GM23338 (cell line): ENCODE measurements around the gene RGP1. TPM values are rescaled to one million over a fixed set of nuclear protein-coding genes. Genes with fewer than 3 reads are reported as not detected.
A peak's percentile ranks its signal among the peaks of the same experiment; 100 is the strongest.

Experiments used
- ATAC-seq: fragments of 200-7000 bp; cut with Tn5 transposase; 3 replicates; pipeline ENCODE4 v1.9.1; 2020
- DNase-seq: peaks from one replicate; pipeline ENCODE4 v3.0.0-alpha.2; 2015; ENCODE audit warnings: low spot score
- H2AFZ ChIP-seq: fragments of 200-600 bp; sonication (generic); 2 replicates; pipeline ENCODE4 v1.8.0; 2016; ENCODE audit warnings: antibody characterized with exemption, mild to moderate bottlenecking, moderate library complexity
- H3F3A ChIP-seq: fragments of 200-600 bp; sonication (generic); replicated peaks from 2 replicates; pipeline ENCODE4 v1.8.0; 2017; ENCODE audit warnings: antibody characterized with exemption, mixed run types, low read depth
- H3K27ac ChIP-seq: fragments of 200-600 bp; sonication (generic); 2 replicates; pipeline ENCODE4 v1.6.1; 2016; ENCODE audit warnings: low read depth
- H3K27me3 ChIP-seq: fragments of 200-600 bp; sonication (generic); 2 replicates; pipeline ENCODE4 v1.8.0; 2016; ENCODE audit warnings: mild to moderate bottlenecking, mixed run types, moderate library complexity; ENCODE audit not compliant: insufficient read depth
- H3K36me3 ChIP-seq: fragments of 200-600 bp; sonication (generic); 2 replicates; pipeline ENCODE4 v1.8.0; 2016; ENCODE audit warnings: mild to moderate bottlenecking; ENCODE audit not compliant: insufficient read depth
- H3K4me1 ChIP-seq: fragments of 200-600 bp; sonication (generic); 2 replicates; pipeline ENCODE4 v1.8.0; 2016; ENCODE audit warnings: mild to moderate bottlenecking, moderate library complexity; ENCODE audit not compliant: insufficient read depth
- H3K4me2 ChIP-seq: fragments of 200-600 bp; sonication (generic); 2 replicates; pipeline ENCODE4 v1.7.1; 2017; ENCODE audit warnings: mixed run types
- H3K4me3 ChIP-seq: fragments of 200-600 bp; sonication (generic); 2 replicates; pipeline ENCODE4 v1.6.1; 2016; ENCODE audit warnings: mixed run types
- H3K79me2 ChIP-seq: fragments of 200-600 bp; sonication (generic); replicated peaks from 2 replicates; pipeline ENCODE4 v1.8.0; 2017; ENCODE audit warnings: mild to moderate bottlenecking; ENCODE audit not compliant: insufficient read depth
- H3K9me2 ChIP-seq: fragments of 200-600 bp; sonication (generic); 2 replicates; pipeline ENCODE4 v1.8.0; 2017; ENCODE audit not compliant: insufficient read depth
- H4K20me1 ChIP-seq: fragments of 200-600 bp; sonication (generic); replicated peaks from 2 replicates; pipeline ENCODE4 v1.8.0; 2017; ENCODE audit warnings: mild to moderate bottlenecking; ENCODE audit not compliant: insufficient read depth
- H3K27ac Mint-ChIP-seq: 2 replicates; pipeline ENCODE4 v1.8.0; 2020; ENCODE audit warnings: inconsistent platforms, mild to moderate bottlenecking, moderate library complexity, mixed read lengths
- H3K27me3 Mint-ChIP-seq: 3 replicates; pipeline ENCODE4 v1.8.0; 2022; ENCODE audit warnings: low read depth, mild to moderate bottlenecking, moderate library complexity, mixed read lengths, inconsistent platforms; ENCODE audit not compliant: insufficient read depth, poor library complexity
- H3K36me3 Mint-ChIP-seq: 3 replicates; pipeline ENCODE4 v1.8.0; 2021; ENCODE audit warnings: low read depth, mild to moderate bottlenecking, inconsistent platforms, moderate library complexity, mixed read lengths
- H3K4me1 Mint-ChIP-seq: 3 replicates; pipeline ENCODE4 v1.8.0; 2020; ENCODE audit warnings: mild to moderate bottlenecking, inconsistent platforms, mixed read lengths
- H3K4me3 Mint-ChIP-seq: 3 replicates; pipeline ENCODE4 v1.8.0; 2021; ENCODE audit warnings: moderate library complexity, mild to moderate bottlenecking, inconsistent platforms, mixed read lengths
- H3K9me3 Mint-ChIP-seq: 3 replicates; pipeline ENCODE4 v1.8.0; 2020; ENCODE audit warnings: moderate library complexity, mild to moderate bottlenecking, inconsistent platforms, mixed read lengths
- CREB1 ChIP-seq: fragments of 250-450 bp; sonication (Bioruptor Pico); IDR thresholded peaks from 2 replicates; pipeline ENCODE4 v1.5.0; 2020; ENCODE audit warnings: low read depth, mild to moderate bottlenecking, moderate library complexity
- EZH2 ChIP-seq: fragments of 200-600 bp; sonication (generic); IDR thresholded peaks from one replicate; pipeline ENCODE4 v1.8.0; 2017; ENCODE audit warnings: antibody characterized with exemption, mild to moderate bottlenecking, low read depth; ENCODE audit not compliant: unreplicated experiment
- EZH2phosphoT487 ChIP-seq: fragments of 200-600 bp; sonication (generic); IDR thresholded peaks from one replicate; pipeline ENCODE4 v1.8.1; 2018; ENCODE audit warnings: antibody characterized with exemption; ENCODE audit not compliant: unreplicated experiment
- NANOG ChIP-seq: IDR thresholded peaks from 2 replicates; pipeline ENCODE4 v1.6.1; 2016; ENCODE audit warnings: antibody characterized with exemption, borderline replicate concordance
- POLR2AphosphoS5 ChIP-seq: IDR thresholded peaks from 2 replicates; pipeline ENCODE4 v1.6.1; 2016; ENCODE audit warnings: antibody characterized with exemption, low read depth
- STAT1 ChIP-seq: IDR thresholded peaks from one replicate; pipeline ENCODE4 v1.6.1; 2016; ENCODE audit warnings: antibody characterized with exemption; ENCODE audit not compliant: unreplicated experiment
- ZNF114 ChIP-seq: fragments of 250-450 bp; sonication (Bioruptor Pico); IDR thresholded peaks from 2 replicates; pipeline ENCODE4 v1.5.0; 2020; ENCODE audit warnings: mild to moderate bottlenecking, moderate library complexity
- ZNF331 ChIP-seq: fragments of 250-450 bp; sonication (Bioruptor Pico); IDR thresholded peaks from 2 replicates; pipeline ENCODE4 v1.5.0; 2020; ENCODE audit warnings: low read depth, mild to moderate bottlenecking, moderate library complexity
- polyA plus RNA-seq: library from polyadenylated mRNA; unstranded; fragments of >200 nt; fragmentation: Nextera tagmentation; extraction: Ambion mirVana; gene quantifications from 2 replicates; pipeline ENCODE4 v1.2.1, GENCODE V29; 2016
- total RNA-seq: library from RNA; depleted of rRNA; stranded (reverse); fragments of >200 nt; shearing (Covaris generic); gene quantifications from 2 replicates; pipeline ENCODE4 v1.2.3, GENCODE V29; 2014
- TF ChIP-seq, protein P1 (sequence below), 2 experiments: fragments of 200-600 bp in 1 of 2; sonication (generic) in 1 of 2; conservative IDR thresholded peaks; 2 replicates each; pipeline versions ENCODE4 v1.5.1 to v1.6.1; 2016 to 2017; ENCODE audit warnings: antibody characterized with exemption in 2 of 2, low read depth in 2 of 2, mild to moderate bottlenecking in 2 of 2, moderate library complexity in 1 of 2
- TF ChIP-seq, protein P2 (sequence below): fragments of 250-450 bp; sonication (Bioruptor Pico); IDR thresholded peaks from 2 replicates; pipeline ENCODE4 v1.5.0; 2020; ENCODE audit warnings: mild to moderate bottlenecking, moderate library complexity
- TF ChIP-seq, protein P3 (sequence below): IDR thresholded peaks from one replicate; pipeline ENCODE4 v1.6.1; 2018; ENCODE audit warnings: antibody characterized with exemption; ENCODE audit not compliant: unreplicated experiment
- TF ChIP-seq, protein P4 (sequence below): IDR thresholded peaks from 2 replicates; pipeline ENCODE4 v1.6.1; 2016; ENCODE audit warnings: antibody characterized with exemption

Gene RGP1
- total and polyA plus RNA-seq, 2 experiments from 2014 or later, result 2.8 to 16.0 TPM

DNA sequence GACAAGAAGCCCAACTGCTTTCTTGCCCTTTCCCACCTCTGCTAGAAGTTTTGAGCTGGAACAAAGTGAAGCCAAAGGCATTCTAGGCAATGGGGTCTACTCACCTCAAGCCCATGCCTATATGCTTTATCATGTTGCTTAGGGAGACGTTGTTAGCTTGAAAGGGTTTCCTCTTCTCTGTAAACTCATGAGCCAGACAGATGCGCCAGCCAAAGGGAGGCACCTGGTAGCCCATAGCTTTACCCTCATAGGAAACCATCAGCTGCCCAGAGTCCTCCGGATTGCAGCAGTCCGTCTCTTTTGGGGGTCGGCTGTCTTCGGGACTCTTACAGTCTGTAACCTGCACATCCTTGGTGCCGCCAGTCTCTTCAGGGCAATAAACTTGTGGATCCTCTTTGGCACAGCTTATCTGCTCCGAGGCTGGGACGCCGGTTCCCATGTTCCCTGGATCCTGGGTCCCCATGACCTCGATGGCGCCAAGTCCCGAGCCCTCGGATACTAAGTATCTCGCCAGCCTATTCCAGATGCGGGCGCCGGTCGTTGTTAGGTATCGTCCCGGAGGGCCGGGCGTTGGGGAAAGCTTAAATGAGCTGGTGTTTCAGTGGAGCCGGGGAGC lies 737 bp upstream of the RGP1 start:
- Mint-ChIP-seq H3K36me3 (peaks cover 41% of the 10 kb centered on the region), H3K27me3 (peaks cover 7% of the 10 kb centered on the region), H3K9me3 (no peaks in the 10 kb centered on the region), H3K4me1 (peaks cover 24% of the 10 kb centered on the region), H3K27ac (peak overlapping the region; percentile 93), H3K4me3 (peak overlapping the region; percentile 93)
- peaks cover 30% of the 10 kb centered on the region for H4K20me1 ChIP-seq
- H3K4me2 ChIP-seq, result peak overlapping the region; percentile 99
- H3K27ac ChIP-seq, result peak overlapping the region; percentile 80; the same call in 1 of the 2 replicates
- TF ChIP-seq, protein P1, sequence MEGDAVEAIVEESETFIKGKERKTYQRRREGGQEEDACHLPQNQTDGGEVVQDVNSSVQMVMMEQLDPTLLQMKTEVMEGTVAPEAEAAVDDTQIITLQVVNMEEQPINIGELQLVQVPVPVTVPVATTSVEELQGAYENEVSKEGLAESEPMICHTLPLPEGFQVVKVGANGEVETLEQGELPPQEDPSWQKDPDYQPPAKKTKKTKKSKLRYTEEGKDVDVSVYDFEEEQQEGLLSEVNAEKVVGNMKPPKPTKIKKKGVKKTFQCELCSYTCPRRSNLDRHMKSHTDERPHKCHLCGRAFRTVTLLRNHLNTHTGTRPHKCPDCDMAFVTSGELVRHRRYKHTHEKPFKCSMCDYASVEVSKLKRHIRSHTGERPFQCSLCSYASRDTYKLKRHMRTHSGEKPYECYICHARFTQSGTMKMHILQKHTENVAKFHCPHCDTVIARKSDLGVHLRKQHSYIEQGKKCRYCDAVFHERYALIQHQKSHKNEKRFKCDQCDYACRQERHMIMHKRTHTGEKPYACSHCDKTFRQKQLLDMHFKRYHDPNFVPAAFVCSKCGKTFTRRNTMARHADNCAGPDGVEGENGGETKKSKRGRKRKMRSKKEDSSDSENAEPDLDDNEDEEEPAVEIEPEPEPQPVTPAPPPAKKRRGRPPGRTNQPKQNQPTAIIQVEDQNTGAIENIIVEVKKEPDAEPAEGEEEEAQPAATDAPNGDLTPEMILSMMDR (conservative IDR thresholded peaks at IDR 0.05; ENCODE audit: low read depth in 2 of 2), result no peak
- TF ChIP-seq, protein P2, sequence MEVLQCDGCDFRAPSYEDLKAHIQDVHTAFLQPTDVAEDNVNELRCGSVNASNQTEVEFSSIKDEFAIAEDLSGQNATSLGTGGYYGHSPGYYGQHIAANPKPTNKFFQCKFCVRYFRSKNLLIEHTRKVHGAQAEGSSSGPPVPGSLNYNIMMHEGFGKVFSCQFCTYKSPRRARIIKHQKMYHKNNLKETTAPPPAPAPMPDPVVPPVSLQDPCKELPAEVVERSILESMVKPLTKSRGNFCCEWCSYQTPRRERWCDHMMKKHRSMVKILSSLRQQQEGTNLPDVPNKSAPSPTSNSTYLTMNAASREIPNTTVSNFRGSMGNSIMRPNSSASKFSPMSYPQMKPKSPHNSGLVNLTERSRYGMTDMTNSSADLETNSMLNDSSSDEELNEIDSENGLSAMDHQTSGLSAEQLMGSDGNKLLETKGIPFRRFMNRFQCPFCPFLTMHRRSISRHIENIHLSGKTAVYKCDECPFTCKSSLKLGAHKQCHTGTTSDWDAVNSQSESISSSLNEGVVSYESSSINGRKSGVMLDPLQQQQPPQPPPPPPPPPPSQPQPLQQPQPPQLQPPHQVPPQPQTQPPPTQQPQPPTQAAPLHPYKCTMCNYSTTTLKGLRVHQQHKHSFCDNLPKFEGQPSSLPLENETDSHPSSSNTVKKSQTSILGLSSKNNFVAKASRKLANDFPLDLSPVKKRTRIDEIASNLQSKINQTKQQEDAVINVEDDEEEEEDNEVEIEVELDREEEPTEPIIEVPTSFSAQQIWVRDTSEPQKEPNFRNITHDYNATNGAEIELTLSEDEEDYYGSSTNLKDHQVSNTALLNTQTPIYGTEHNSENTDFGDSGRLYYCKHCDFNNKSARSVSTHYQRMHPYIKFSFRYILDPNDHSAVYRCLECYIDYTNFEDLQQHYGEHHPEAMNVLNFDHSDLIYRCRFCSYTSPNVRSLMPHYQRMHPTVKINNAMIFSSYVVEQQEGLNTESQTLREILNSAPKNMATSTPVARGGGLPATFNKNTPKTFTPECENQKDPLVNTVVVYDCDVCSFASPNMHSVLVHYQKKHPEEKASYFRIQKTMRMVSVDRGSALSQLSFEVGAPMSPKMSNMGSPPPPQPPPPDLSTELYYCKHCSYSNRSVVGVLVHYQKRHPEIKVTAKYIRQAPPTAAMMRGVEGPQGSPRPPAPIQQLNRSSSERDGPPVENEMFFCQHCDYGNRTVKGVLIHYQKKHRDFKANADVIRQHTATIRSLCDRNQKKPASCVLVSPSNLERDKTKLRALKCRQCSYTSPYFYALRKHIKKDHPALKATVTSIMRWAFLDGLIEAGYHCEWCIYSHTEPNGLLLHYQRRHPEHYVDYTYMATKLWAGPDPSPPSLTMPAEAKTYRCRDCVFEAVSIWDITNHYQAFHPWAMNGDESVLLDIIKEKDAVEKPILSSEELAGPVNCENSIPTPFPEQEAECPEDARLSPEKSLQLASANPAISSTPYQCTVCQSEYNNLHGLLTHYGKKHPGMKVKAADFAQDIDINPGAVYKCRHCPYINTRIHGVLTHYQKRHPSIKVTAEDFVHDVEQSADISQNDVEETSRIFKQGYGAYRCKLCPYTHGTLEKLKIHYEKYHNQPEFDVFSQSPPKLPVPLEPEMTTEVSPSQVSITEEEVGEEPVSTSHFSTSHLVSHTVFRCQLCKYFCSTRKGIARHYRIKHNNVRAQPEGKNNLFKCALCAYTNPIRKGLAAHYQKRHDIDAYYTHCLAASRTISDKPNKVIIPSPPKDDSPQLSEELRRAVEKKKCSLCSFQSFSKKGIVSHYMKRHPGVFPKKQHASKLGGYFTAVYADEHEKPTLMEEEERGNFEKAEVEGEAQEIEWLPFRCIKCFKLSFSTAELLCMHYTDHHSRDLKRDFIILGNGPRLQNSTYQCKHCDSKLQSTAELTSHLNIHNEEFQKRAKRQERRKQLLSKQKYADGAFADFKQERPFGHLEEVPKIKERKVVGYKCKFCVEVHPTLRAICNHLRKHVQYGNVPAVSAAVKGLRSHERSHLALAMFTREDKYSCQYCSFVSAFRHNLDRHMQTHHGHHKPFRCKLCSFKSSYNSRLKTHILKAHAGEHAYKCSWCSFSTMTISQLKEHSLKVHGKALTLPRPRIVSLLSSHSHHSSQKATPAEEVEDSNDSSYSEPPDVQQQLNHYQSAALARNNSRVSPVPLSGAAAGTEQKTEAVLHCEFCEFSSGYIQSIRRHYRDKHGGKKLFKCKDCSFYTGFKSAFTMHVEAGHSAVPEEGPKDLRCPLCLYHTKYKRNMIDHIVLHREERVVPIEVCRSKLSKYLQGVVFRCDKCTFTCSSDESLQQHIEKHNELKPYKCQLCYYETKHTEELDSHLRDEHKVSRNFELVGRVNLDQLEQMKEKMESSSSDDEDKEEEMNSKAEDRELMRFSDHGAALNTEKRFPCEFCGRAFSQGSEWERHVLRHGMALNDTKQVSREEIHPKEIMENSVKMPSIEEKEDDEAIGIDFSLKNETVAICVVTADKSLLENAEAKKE (CRISPR knock-in tag), result no peak
- TF ChIP-seq STAT1 (no peak), EZH2 (no peak), POLR2AphosphoS5 (no peak), ZNF331 (CRISPR knock-in tag) (no peak), NANOG (no peak), EZH2phosphoT487 (no peak), CREB1 (no peak), ZNF114 (CRISPR knock-in tag) (no peak)
- TF ChIP-seq, protein P3, sequence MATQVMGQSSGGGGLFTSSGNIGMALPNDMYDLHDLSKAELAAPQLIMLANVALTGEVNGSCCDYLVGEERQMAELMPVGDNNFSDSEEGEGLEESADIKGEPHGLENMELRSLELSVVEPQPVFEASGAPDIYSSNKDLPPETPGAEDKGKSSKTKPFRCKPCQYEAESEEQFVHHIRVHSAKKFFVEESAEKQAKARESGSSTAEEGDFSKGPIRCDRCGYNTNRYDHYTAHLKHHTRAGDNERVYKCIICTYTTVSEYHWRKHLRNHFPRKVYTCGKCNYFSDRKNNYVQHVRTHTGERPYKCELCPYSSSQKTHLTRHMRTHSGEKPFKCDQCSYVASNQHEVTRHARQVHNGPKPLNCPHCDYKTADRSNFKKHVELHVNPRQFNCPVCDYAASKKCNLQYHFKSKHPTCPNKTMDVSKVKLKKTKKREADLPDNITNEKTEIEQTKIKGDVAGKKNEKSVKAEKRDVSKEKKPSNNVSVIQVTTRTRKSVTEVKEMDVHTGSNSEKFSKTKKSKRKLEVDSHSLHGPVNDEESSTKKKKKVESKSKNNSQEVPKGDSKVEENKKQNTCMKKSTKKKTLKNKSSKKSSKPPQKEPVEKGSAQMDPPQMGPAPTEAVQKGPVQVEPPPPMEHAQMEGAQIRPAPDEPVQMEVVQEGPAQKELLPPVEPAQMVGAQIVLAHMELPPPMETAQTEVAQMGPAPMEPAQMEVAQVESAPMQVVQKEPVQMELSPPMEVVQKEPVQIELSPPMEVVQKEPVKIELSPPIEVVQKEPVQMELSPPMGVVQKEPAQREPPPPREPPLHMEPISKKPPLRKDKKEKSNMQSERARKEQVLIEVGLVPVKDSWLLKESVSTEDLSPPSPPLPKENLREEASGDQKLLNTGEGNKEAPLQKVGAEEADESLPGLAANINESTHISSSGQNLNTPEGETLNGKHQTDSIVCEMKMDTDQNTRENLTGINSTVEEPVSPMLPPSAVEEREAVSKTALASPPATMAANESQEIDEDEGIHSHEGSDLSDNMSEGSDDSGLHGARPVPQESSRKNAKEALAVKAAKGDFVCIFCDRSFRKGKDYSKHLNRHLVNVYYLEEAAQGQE, result no peak
- TF ChIP-seq, protein P4, sequence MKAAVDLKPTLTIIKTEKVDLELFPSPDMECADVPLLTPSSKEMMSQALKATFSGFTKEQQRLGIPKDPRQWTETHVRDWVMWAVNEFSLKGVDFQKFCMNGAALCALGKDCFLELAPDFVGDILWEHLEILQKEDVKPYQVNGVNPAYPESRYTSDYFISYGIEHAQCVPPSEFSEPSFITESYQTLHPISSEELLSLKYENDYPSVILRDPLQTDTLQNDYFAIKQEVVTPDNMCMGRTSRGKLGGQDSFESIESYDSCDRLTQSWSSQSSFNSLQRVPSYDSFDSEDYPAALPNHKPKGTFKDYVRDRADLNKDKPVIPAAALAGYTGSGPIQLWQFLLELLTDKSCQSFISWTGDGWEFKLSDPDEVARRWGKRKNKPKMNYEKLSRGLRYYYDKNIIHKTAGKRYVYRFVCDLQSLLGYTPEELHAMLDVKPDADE, result no peak
- H3K36me3 ChIP-seq, result peaks cover 14% of the 10 kb centered on the region
- peaks cover 13% of the 10 kb centered on the region for H3F3A ChIP-seq
- peaks cover 30% of the 10 kb centered on the region for H3K4me1 ChIP-seq
- no peaks in the 10 kb centered on the region for H3K9me2 ChIP-seq
- no peak for DNase-seq
- peak; percentile 5 for ATAC-seq
- peak overlapping the region; percentile 100 for H3K4me3 ChIP-seq
- peaks cover 41% of the 10 kb centered on the region for H3K79me2 ChIP-seq
- peak overlapping the region; percentile 92 for H2AFZ ChIP-seq
- no peaks in the 10 kb centered on the region for H3K27me3 ChIP-seq
